Ovary (tissue), 3 donors: Measurements from ENCODE around the gene CCDC80.

Source experiments
- CTCF ChIP-seq, 3 donors: fragments of 450-650 bp in 2 of 3; fragments of 200-600 bp in 1 of 3; IDR thresholded peaks; one replicate each; pipeline versions ENCODE4 v1.5.1 to v1.8.0; 2016 to 2022; ENCODE audit warnings: antibody characterized with exemption in 3 of 3, mild to moderate bottlenecking in 1 of 3
- EP300 ChIP-seq: sonication (generic); formaldehyde crosslinking; IDR thresholded peaks from one replicate; pipeline ENCODE4 v1.6.1; 2017; ENCODE audit warnings: antibody characterized with exemption
- POLR2A ChIP-seq: fragments of 450-650 bp; IDR thresholded peaks from one replicate; pipeline ENCODE4 v1.6.1; 2017; ENCODE audit warnings: antibody characterized with exemption, mild to moderate bottlenecking, moderate library complexity
- donor health status: DM: no; HTN: no; CAD: no.

- no peak for TF ChIP-seq CTCF (IDR thresholded peaks at IDR 0.05)
- no peak for TF ChIP-seq POLR2A
- no peak for TF ChIP-seq EP300
Observed at GRCh38 chr3:112568642-112569041, 72.3 kb downstream of the CCDC80 start.
